H1 (cell line): ENCODE results near the gene ADAMTS17. TPM values are rescaled to one million over a fixed set of nuclear protein-coding genes. Genes with fewer than 3 reads are reported as not detected.

Source experiments
- KDM5A ChIP-seq: fragments of 200-600 bp; IDR thresholded peaks from 2 replicates; pipeline ENCODE4 v1.7.1; 2012; ENCODE audit warnings: mild to moderate bottlenecking, low read length, inconsistent platforms, mixed read lengths
- PHF8 ChIP-seq: fragments of 200-600 bp; sonication (generic); conservative IDR thresholded peaks from 2 replicates; pipeline ENCODE4 v1.7.1; 2012; ENCODE audit warnings: low read depth, mild to moderate bottlenecking, inconsistent platforms, low read length, moderate library complexity
- TAF7 ChIP-seq: optimal IDR thresholded peaks from 2 replicates; pipeline ENCODE3; 2011; ENCODE audit warnings: low read depth, mild to moderate bottlenecking, inconsistent platforms, low read length, moderate library complexity, borderline replicate concordance
- TCF12 ChIP-seq: IDR thresholded peaks from 2 replicates; pipeline ENCODE4 v1.6.1; 2011; ENCODE audit warnings: low read depth, mild to moderate bottlenecking, low read length
- TEAD4 ChIP-seq: IDR thresholded peaks from 2 replicates; pipeline ENCODE4 v1.6.1; 2012; ENCODE audit warnings: low read depth, low read length, inconsistent platforms, mixed read lengths
- polyA plus RNA-seq, 7 experiments: library from polyadenylated mRNA; depleted of rRNA in 3 of 7; stranded (reverse) in 5 of 7; unstranded in 2 of 7; fragments of >200 nt in 5 of 7; fragments of 200-250 nt in 2 of 7; gene quantifications; 1 replicate in 5 of 7; 2 replicates in 1 of 7; 4 replicates in 1 of 7; pipeline versions ENCODE4 v1.2.1 to v1.2.3, GENCODE V29; 2011 to 2013; ENCODE audit warnings: missing spikeins in 2 of 7, mixed read lengths in 2 of 7
- total RNA-seq: library from RNA; stranded (reverse); fragmentation: NEBNext Ultra II Directional; extraction: Animal tissue kit (Norgen Biotek cat#: 25700); gene quantifications from 2 replicates; pipeline ENCODE4 v1.2.1, GENCODE V29; 2021

ADAMTS17 gene
- total and polyA plus RNA-seq, 2 of the 8 experiments (the other 6 are each of a cell fraction or from before 2014, with no cell fraction given) = 0.51 to 1.7 TPM

DNA sequence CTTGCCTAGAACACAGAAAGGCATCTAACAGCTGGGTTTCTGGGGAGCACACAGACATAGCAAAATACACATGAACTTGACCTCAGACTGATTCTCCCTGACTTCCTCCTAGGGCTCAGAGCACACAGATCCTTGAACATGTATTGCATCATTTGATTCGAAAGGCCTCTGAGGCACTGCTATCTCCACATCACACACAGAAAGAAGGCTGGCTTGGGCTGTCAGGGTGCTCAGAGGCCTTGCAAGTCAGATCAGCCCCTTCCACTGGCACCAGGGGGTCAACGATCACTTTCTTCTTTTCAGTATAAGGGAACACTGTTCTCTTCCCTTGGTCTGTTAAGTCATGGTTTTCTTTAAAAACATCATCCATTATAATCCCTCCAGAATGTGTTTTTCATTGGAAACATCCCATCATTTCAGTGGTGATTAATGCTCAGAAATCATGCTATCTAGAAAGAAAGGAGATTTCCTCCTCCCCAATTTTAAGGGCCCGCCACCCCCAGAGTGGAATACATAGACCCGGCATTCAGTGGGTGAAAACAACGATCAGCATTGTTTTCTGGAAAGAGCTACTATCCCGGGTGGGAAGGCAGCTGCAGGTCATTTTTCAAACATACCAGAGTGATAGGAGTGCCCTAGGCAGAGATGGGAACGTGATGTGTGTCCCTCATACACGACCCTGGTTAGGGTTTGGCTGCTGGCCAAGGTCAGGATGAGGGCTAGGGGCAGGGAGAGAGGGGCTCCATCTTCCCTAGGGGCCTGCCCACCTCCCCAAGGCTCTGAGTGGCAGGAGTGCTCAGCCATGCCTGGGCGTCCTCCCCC is 355.3 kb downstream of the ADAMTS17 start (continued):
- TF ChIP-seq PHF8 = no peak
- TF ChIP-seq TCF12 = no peak
- no peak for TF ChIP-seq KDM5A
- no peak for TF ChIP-seq TAF7
- TF ChIP-seq TEAD4 = no peak
